Erythroblast (primary cell): ENCODE measurements around the gene OR13A1.
"Not testable (repeated sequence)": the region's sequence is repeated elsewhere in the genome, so short reads cannot be mapped to it uniquely, and the experiment has no call there.

ENCODE experiments used
- GATA1 ChIP-seq: IDR thresholded peaks from 2 replicates; pipeline ENCODE4 v1.6.1; 2011; ENCODE audit warnings: low read depth, mild to moderate bottlenecking, control low read depth, low read length, moderate library complexity
- POLR2A ChIP-seq: IDR thresholded peaks from 2 replicates; pipeline ENCODE4 v1.6.1; 2011; ENCODE audit warnings: mild to moderate bottlenecking, low read length

GRCh38 chr10:45340420-45340819, 25.0 kb upstream of the OR13A1 start:
- not testable (repeated sequence) for TF ChIP-seq POLR2A, GATA1
